OCI-LY3 (cell line): ENCODE data around the gene TMEM250.

Experiments
- H2AFZ ChIP-seq: fragments of 200-600, 300-600 bp; shearing (Covaris generic); 2 replicates; pipeline ENCODE4 v1.6.0; 2014; ENCODE audit warnings: antibody characterized with exemption, low read depth, low read length
- H3K27ac ChIP-seq: fragments of 200-600, 300-600 bp; sonication (generic); 2 replicates; pipeline ENCODE4 v1.5.1; 2014; ENCODE audit warnings: mild to moderate bottlenecking, low read length, moderate library complexity, mixed read lengths
- H3K27me3 ChIP-seq: fragments of 200-600, 300-600 bp; sonication (generic); 2 replicates; pipeline ENCODE4 v1.6.1; 2014; ENCODE audit warnings: low read depth, low read length, mixed read lengths
- H3K36me3 ChIP-seq: fragments of 200-600, 300-600 bp; sonication (generic); replicated peaks from 2 replicates; pipeline ENCODE3; 2014; ENCODE audit warnings: low read depth, low read length, mixed read lengths
- H3K4me1 ChIP-seq: fragments of 300-600, 200-600 bp; sonication (generic); 2 replicates; pipeline ENCODE4 v1.6.1; 2014; ENCODE audit warnings: low read length, mixed read lengths
- H3K4me2 ChIP-seq: fragments of 200-600, 300-600 bp; sonication (generic); 2 replicates; pipeline ENCODE4 v1.6.1; 2014; ENCODE audit warnings: low read length, mixed read lengths
- H3K4me3 ChIP-seq: fragments of 300-600, 200-600 bp; sonication (generic); 2 replicates; pipeline ENCODE4 v1.5.1; 2014; ENCODE audit warnings: antibody characterized with exemption, mild to moderate bottlenecking, low read length, moderate library complexity
- H3K79me2 ChIP-seq: fragments of 300-600, 200-600 bp; shearing (Covaris generic); 2 replicates; pipeline ENCODE4 v1.6.1; 2014; ENCODE audit warnings: mild to moderate bottlenecking, low read length, mixed read lengths
- H3K9ac ChIP-seq: fragments of 300-600, 200-600 bp; shearing (Covaris generic); 2 replicates; pipeline ENCODE4 v1.6.0; 2014; ENCODE audit warnings: mild to moderate bottlenecking, low read length, moderate library complexity
- H3K9me3 ChIP-seq: fragments of 200-600, 300-600 bp; shearing (Covaris generic); 2 replicates; pipeline ENCODE4 v1.6.1; 2014; ENCODE audit warnings: low read length, mixed read lengths; ENCODE audit not compliant: insufficient read depth
- H4K20me1 ChIP-seq: fragments of 200-600, 300-600 bp; sonication (generic); 2 replicates; pipeline ENCODE4 v1.6.1; 2016; ENCODE audit warnings: low read length, mixed read lengths; ENCODE audit not compliant: insufficient read depth
- CTCF ChIP-seq: fragments of 200-600, 300-600 bp; sonication (generic); IDR thresholded peaks from 2 replicates; pipeline ENCODE4 v1.5.1; 2014; ENCODE audit warnings: antibody characterized with exemption, low read length, low read depth
- EZH2phosphoT487 ChIP-seq: fragments of 200-600 bp; shearing (Covaris generic); IDR thresholded peaks from 2 replicates; pipeline ENCODE4 v1.6.1; 2018; ENCODE audit warnings: antibody characterized with exemption, mixed run types, low read depth

TMEM250 gene

GRCh38 chr9:136091582-136092352 lies 26.9 kb downstream of the TMEM250 start:
- Histone ChIP-seq H3K9me3 (no peaks in the 10 kb centered on the region), H3K27ac (no peak overlapping the region), H3K36me3 (no peaks in the 10 kb centered on the region), H3K79me2 (no peaks in the 10 kb centered on the region), H4K20me1 (no peaks in the 10 kb centered on the region), H3K4me3 (no peak overlapping the region), H2AFZ (no peak overlapping the region), H3K4me2 (no peak overlapping the region), H3K4me1 (no peaks in the 10 kb centered on the region; the same call in 1 of the 2 replicates), H3K9ac (no peak overlapping the region), H3K27me3 (peaks cover 15% of the 10 kb centered on the region; the same call in 1 of the 2 replicates)
- no peak for TF ChIP-seq CTCF
- no peak for TF ChIP-seq EZH2phosphoT487

- Histone ChIP-seq H3K9me3 (no peaks in the 10 kb centered on the region), H3K79me2 (no peaks in the 10 kb centered on the region), H3K9ac (no peak overlapping the region), H3K4me2 (no peak overlapping the region), H3K27me3 (peaks cover 15% of the 10 kb centered on the region; the same call in 1 of the 2 replicates), H3K36me3 (no peaks in the 10 kb centered on the region), H3K27ac (no peak overlapping the region), H3K4me1 (no peaks in the 10 kb centered on the region; the same call in 1 of the 2 replicates), H4K20me1 (no peaks in the 10 kb centered on the region), H2AFZ (no peak overlapping the region), H3K4me3 (no peak overlapping the region)
- TF ChIP-seq EZH2phosphoT487 (no peak), CTCF (no peak)
Observed at GRCh38 chr9:136090768-136091581, 27.7 kb downstream of the TMEM250 start.

- Histone ChIP-seq H3K9ac (no peak overlapping the region), H3K4me1 (no peaks in the 10 kb centered on the region; the same call in 1 of the 2 replicates), H3K27ac (no peak overlapping the region), H3K9me3 (no peaks in the 10 kb centered on the region), H3K79me2 (no peaks in the 10 kb centered on the region), H4K20me1 (no peaks in the 10 kb centered on the region), H3K27me3 (peaks cover 15% of the 10 kb centered on the region; the same call in 1 of the 2 replicates), H3K36me3 (no peaks in the 10 kb centered on the region), H3K4me3 (no peak overlapping the region), H2AFZ (no peak overlapping the region), H3K4me2 (no peak overlapping the region)
- no peak for TF ChIP-seq CTCF
- TF ChIP-seq EZH2phosphoT487, result no peak
Observed at GRCh38 chr9:136090056-136090735, 28.5 kb downstream of the TMEM250 start.
